ENCODE data around the gene PALLD.

Gene PALLD

GRCh38 chr4:168601899-168602298 lies 105.0 kb downstream of the PALLD start:
- WGBS, 2 donors (ENCODE audit: extremely low coverage in 2 of 2, insufficient read length in 2 of 2, insufficient replicate concordance in 1 of 2): no CpG with 5 or more reads among the region's 4 CpGs

GRCh38 chr4:168604496-168605373 lies 107.9 kb downstream of the PALLD start:
- no peaks in the 10 kb centered on the region for H3K9me3 ChIP-seq (replicated peaks in 1 of 2; ENCODE audit: control insufficient read depth in 2 of 2, insufficient read depth in 1 of 2, low read depth in 1 of 2, low read length in 2 of 2)
- WGBS, 2 donors (ENCODE audit: extremely low coverage in 2 of 2, insufficient read length in 2 of 2, insufficient replicate concordance in 1 of 2): no CpG with 5 or more reads among the region's 7 CpGs
- no peak overlapping the region for H2BK120ac ChIP-seq (ENCODE audit: low read depth, low read length)
- H2AFZ ChIP-seq (ENCODE audit: low read length): peak overlapping the region; percentile 79
- H3K4ac ChIP-seq (ENCODE audit: low read length): no peak overlapping the region
- no peak overlapping the region for H4K91ac ChIP-seq (ENCODE audit: low read depth, low read length, poor library complexity)
- H3K4me3 ChIP-seq (ENCODE audit: low read length in 2 of 2): peak overlapping the region in 1 of 2 donors; percentile 5
- H4K8ac ChIP-seq (ENCODE audit: low read depth, low read length): no peak overlapping the region
- no peak overlapping the region for H3K9ac ChIP-seq (ENCODE audit: low read depth, low read length, poor library complexity)
- no peak overlapping the region for H2AK5ac ChIP-seq (ENCODE audit: low read depth, low read length)
- no peaks in the 10 kb centered on the region for H3K27me3 ChIP-seq (ENCODE audit: control insufficient read depth in 3 of 3, insufficient read depth in 3 of 3, low read depth in 1 of 3, low read length in 3 of 3)
- H2BK12ac ChIP-seq (ENCODE audit: low read length): no peak overlapping the region
- no peaks in the 10 kb centered on the region for H3K79me1 ChIP-seq (ENCODE audit: low read depth, low read length)
- no peak overlapping the region for H3K4me2 ChIP-seq (ENCODE audit: insufficient read depth, low read length, poor library complexity, severe bottlenecking)
- no peak overlapping the region for H3K23ac ChIP-seq (ENCODE audit: low read depth, low read length, poor library complexity)
- no peak overlapping the region for H2BK5ac ChIP-seq (ENCODE audit: low read length)
- peak; percentile 84 for DNase-seq (ENCODE audit: low spot score)
- peak overlapping the region; percentile 64 for H3K27ac ChIP-seq (replicated peaks; ENCODE audit: low read length)
- H3K4me1 ChIP-seq (ENCODE audit: control insufficient read depth in 2 of 2, insufficient read depth in 1 of 2, low read depth in 1 of 2, low read length in 2 of 2): peaks cover 14 to 17% of the 10 kb centered on the region in 2 donors
- no peak overlapping the region for H3K18ac ChIP-seq (ENCODE audit: low read length)
- H3K36me3 ChIP-seq (replicated peaks in 1 of 2; ENCODE audit: control insufficient read depth in 2 of 2, insufficient read depth in 2 of 2, low read length in 2 of 2): no peaks in the 10 kb centered on the region
- no peak overlapping the region for H2BK15ac ChIP-seq (ENCODE audit: low read length)
- H3K14ac ChIP-seq (ENCODE audit: low read length): no peak overlapping the region

More at GRCh38 chr4:168601899-168602298, 105.0 kb downstream of the PALLD start:
- Histone ChIP-seq H3K4ac (ENCODE audit: low read length) (no peak overlapping the region), H3K36me3 (replicated peaks in 1 of 2; ENCODE audit: control insufficient read depth in 2 of 2, insufficient read depth in 2 of 2, low read length in 2 of 2) (no peaks in the 10 kb centered on the region), H3K27me3 (ENCODE audit: control insufficient read depth in 3 of 3, insufficient read depth in 3 of 3, low read depth in 1 of 3, low read length in 3 of 3) (no peaks in the 10 kb centered on the region), H2BK120ac (ENCODE audit: low read depth, low read length) (no peak overlapping the region), H3K9ac (ENCODE audit: low read depth, low read length, poor library complexity) (no peak overlapping the region), H2AK5ac (ENCODE audit: low read depth, low read length) (no peak overlapping the region), H2AFZ (ENCODE audit: low read length) (no peak overlapping the region), H3K4me3 (ENCODE audit: low read length in 2 of 2) (no peak overlapping the region), H2BK15ac (ENCODE audit: low read length) (no peak overlapping the region), H3K4me2 (ENCODE audit: insufficient read depth, low read length, poor library complexity, severe bottlenecking) (no peak overlapping the region), H3K18ac (ENCODE audit: low read length) (peak overlapping the region; percentile 56), H3K4me1 (ENCODE audit: control insufficient read depth in 2 of 2, insufficient read depth in 1 of 2, low read depth in 1 of 2, low read length in 2 of 2) (peaks cover 11 to 20% of the 10 kb centered on the region in 2 donors), H3K79me1 (ENCODE audit: low read depth, low read length) (no peaks in the 10 kb centered on the region), H4K8ac (ENCODE audit: low read depth, low read length) (no peak overlapping the region), H3K14ac (ENCODE audit: low read length) (no peak overlapping the region), H4K91ac (ENCODE audit: low read depth, low read length, poor library complexity) (no peak overlapping the region), H3K23ac (ENCODE audit: low read depth, low read length, poor library complexity) (no peak overlapping the region), H2BK12ac (ENCODE audit: low read length) (no peak overlapping the region), H3K27ac (replicated peaks; ENCODE audit: low read length) (no peak overlapping the region), H3K9me3 (replicated peaks in 1 of 2; ENCODE audit: control insufficient read depth in 2 of 2, insufficient read depth in 1 of 2, low read depth in 1 of 2, low read length in 2 of 2) (no peaks in the 10 kb centered on the region), H2BK5ac (ENCODE audit: low read length) (no peak overlapping the region)
- DNase-seq (ENCODE audit: low spot score): no peak

GRCh38 chr4:168605411-168605810 lies 108.6 kb downstream of the PALLD start:
- H4K8ac ChIP-seq (ENCODE audit: low read depth, low read length): no peak overlapping the region
- H2BK120ac ChIP-seq (ENCODE audit: low read depth, low read length): no peak overlapping the region
- H3K4me2 ChIP-seq (ENCODE audit: insufficient read depth, low read length, poor library complexity, severe bottlenecking): no peak overlapping the region
- peak overlapping the region; percentile 79 for H2AFZ ChIP-seq (ENCODE audit: low read length)
- H2AK5ac ChIP-seq (ENCODE audit: low read depth, low read length): no peak overlapping the region
- H2BK15ac ChIP-seq (ENCODE audit: low read length): no peak overlapping the region
- peak overlapping the region; percentile 52 for H3K27ac ChIP-seq (replicated peaks; ENCODE audit: low read length)
- no CpG with 5 or more reads among the region's 3 CpGs for WGBS, 2 donors (ENCODE audit: extremely low coverage in 2 of 2, insufficient read length in 2 of 2, insufficient replicate concordance in 1 of 2)
- peaks cover 14 to 17% of the 10 kb centered on the region in 2 donors for H3K4me1 ChIP-seq (ENCODE audit: control insufficient read depth in 2 of 2, insufficient read depth in 1 of 2, low read depth in 1 of 2, low read length in 2 of 2)
- H3K4ac ChIP-seq (ENCODE audit: low read length): no peak overlapping the region
- peak; percentile 15 for DNase-seq (ENCODE audit: low spot score)
- H3K9ac ChIP-seq (ENCODE audit: low read depth, low read length, poor library complexity): no peak overlapping the region
- no peaks in the 10 kb centered on the region for H3K27me3 ChIP-seq (ENCODE audit: control insufficient read depth in 3 of 3, insufficient read depth in 3 of 3, low read depth in 1 of 3, low read length in 3 of 3)
- no peak overlapping the region for H3K4me3 ChIP-seq (ENCODE audit: low read length in 2 of 2)
- H3K18ac ChIP-seq (ENCODE audit: low read length): peak overlapping the region; percentile 92
- H2BK12ac ChIP-seq (ENCODE audit: low read length): peak overlapping the region; percentile 97
- no peak overlapping the region for H2BK5ac ChIP-seq (ENCODE audit: low read length)
- no peaks in the 10 kb centered on the region for H3K79me1 ChIP-seq (ENCODE audit: low read depth, low read length)
- no peak overlapping the region for H3K23ac ChIP-seq (ENCODE audit: low read depth, low read length, poor library complexity)
- no peak overlapping the region for H4K91ac ChIP-seq (ENCODE audit: low read depth, low read length, poor library complexity)
- no peak overlapping the region for H3K14ac ChIP-seq (ENCODE audit: low read length)
- H3K36me3 ChIP-seq (replicated peaks in 1 of 2; ENCODE audit: control insufficient read depth in 2 of 2, insufficient read depth in 2 of 2, low read length in 2 of 2): no peaks in the 10 kb centered on the region
- H3K9me3 ChIP-seq (replicated peaks in 1 of 2; ENCODE audit: control insufficient read depth in 2 of 2, insufficient read depth in 1 of 2, low read depth in 1 of 2, low read length in 2 of 2): no peaks in the 10 kb centered on the region

DNA sequence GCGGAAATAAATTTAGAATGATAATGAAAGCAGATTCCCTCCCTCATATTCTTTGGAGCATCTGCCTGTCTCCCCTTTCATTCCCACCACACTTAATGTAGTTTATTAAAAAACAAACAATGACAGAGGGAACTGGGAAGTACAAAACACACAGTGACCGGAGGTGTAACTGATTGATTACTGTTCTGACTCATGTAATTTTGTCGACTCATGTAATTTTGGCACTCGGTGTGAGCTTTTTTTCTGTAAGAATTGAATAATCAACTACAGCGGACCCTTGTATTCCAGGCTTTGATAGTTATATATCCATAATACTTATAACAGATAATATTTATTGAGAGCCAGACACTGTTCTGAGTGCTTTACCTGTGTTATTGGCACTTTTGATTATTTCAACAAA lies 110.4 kb downstream of the PALLD start:
- no peak for DNase-seq (ENCODE audit: low spot score)
- Histone ChIP-seq H3K14ac (ENCODE audit: low read length) (no peak overlapping the region), H2AFZ (ENCODE audit: low read length) (no peak overlapping the region), H4K8ac (ENCODE audit: low read depth, low read length) (no peak overlapping the region), H3K79me1 (ENCODE audit: low read depth, low read length) (no peaks in the 10 kb centered on the region), H3K4me1 (ENCODE audit: control insufficient read depth in 2 of 2, insufficient read depth in 1 of 2, low read depth in 1 of 2, low read length in 2 of 2) (peaks cover 14 to 17% of the 10 kb centered on the region in 2 donors), H3K18ac (ENCODE audit: low read length) (no peak overlapping the region), H3K36me3 (replicated peaks in 1 of 2; ENCODE audit: control insufficient read depth in 2 of 2, insufficient read depth in 2 of 2, low read length in 2 of 2) (no peaks in the 10 kb centered on the region), H3K23ac (ENCODE audit: low read depth, low read length, poor library complexity) (no peak overlapping the region), H3K4me3 (ENCODE audit: low read length in 2 of 2) (no peak overlapping the region), H2BK12ac (ENCODE audit: low read length) (no peak overlapping the region), H3K9ac (ENCODE audit: low read depth, low read length, poor library complexity) (no peak overlapping the region), H2BK15ac (ENCODE audit: low read length) (no peak overlapping the region), H2BK5ac (ENCODE audit: low read length) (no peak overlapping the region), H3K4ac (ENCODE audit: low read length) (no peak overlapping the region), H3K27me3 (ENCODE audit: control insufficient read depth in 3 of 3, insufficient read depth in 3 of 3, low read depth in 1 of 3, low read length in 3 of 3) (no peaks in the 10 kb centered on the region), H3K27ac (replicated peaks; ENCODE audit: low read length) (no peak overlapping the region), H3K4me2 (ENCODE audit: insufficient read depth, low read length, poor library complexity, severe bottlenecking) (no peak overlapping the region), H4K91ac (ENCODE audit: low read depth, low read length, poor library complexity) (no peak overlapping the region), H2BK120ac (ENCODE audit: low read depth, low read length) (no peak overlapping the region), H2AK5ac (ENCODE audit: low read depth, low read length) (no peak overlapping the region), H3K9me3 (replicated peaks in 1 of 2; ENCODE audit: control insufficient read depth in 2 of 2, insufficient read depth in 1 of 2, low read depth in 1 of 2, low read length in 2 of 2) (no peaks in the 10 kb centered on the region)
- WGBS, 2 donors (ENCODE audit: extremely low coverage in 2 of 2, insufficient read length in 2 of 2, insufficient replicate concordance in 1 of 2): no CpG with 5 or more reads among the region's 5 CpGs

All from neuronal stem cell (in vitro differentiated cells).